Neural cell (in vitro differentiated cells): ENCODE results near the gene FCN1. TPM values are rescaled to one million over a fixed set of nuclear protein-coding genes. Genes with fewer than 3 reads are reported as not detected.

Experiments used
- H2AFZ ChIP-seq: fragments of 200-600, 300-800 bp; sonication (generic), shearing (Covaris generic); 2 replicates; pipeline ENCODE4 v1.6.0; 2014; ENCODE audit warnings: low read depth, mild to moderate bottlenecking, antibody characterized with exemption, low read length, moderate library complexity
- H3F3A ChIP-seq: fragments of 200-600 bp; shearing (Covaris generic); 2 replicates; pipeline ENCODE4 v1.6.1; 2016; ENCODE audit warnings: mild to moderate bottlenecking, moderate library complexity, mixed read lengths, antibody characterized with exemption, low read length; ENCODE audit not compliant: insufficient read depth, poor library complexity, severe bottlenecking
- H3K27ac ChIP-seq: fragments of 200-600, 300-800 bp; sonication (generic), shearing (Covaris generic); 2 replicates; pipeline ENCODE4 v1.5.1; 2014; ENCODE audit warnings: mild to moderate bottlenecking, low read length, moderate library complexity
- H3K27me3 ChIP-seq: fragments of 300-800, 200-600 bp; sonication (generic), shearing (Covaris generic); 2 replicates; pipeline ENCODE4 v1.6.0; 2014; ENCODE audit warnings: mild to moderate bottlenecking, low read depth, low read length, moderate library complexity; ENCODE audit not compliant: insufficient read depth
- H3K36me3 ChIP-seq: fragments of 300-800, 200-600 bp; sonication (generic), shearing (Covaris generic); 2 replicates; pipeline ENCODE4 v1.5.1; 2014; ENCODE audit warnings: mild to moderate bottlenecking, antibody characterized with exemption, low read length, moderate library complexity; ENCODE audit not compliant: insufficient read depth
- H3K4me2 ChIP-seq: fragments of 300-800, 200-600 bp; sonication (generic), shearing (Covaris generic); 2 replicates; pipeline ENCODE4 v1.6.0; 2014; ENCODE audit warnings: mild to moderate bottlenecking, low read length
- H3K4me3 ChIP-seq: fragments of 300-800, 200-600 bp; sonication (generic), shearing (Covaris generic); 2 replicates; pipeline ENCODE4 v1.5.1; 2014; ENCODE audit warnings: mild to moderate bottlenecking, low read length, moderate library complexity
- H3K79me2 ChIP-seq: fragments of 200-600 bp; shearing (Covaris generic); replicated peaks from 2 replicates; pipeline ENCODE4 v1.6.0; 2014; ENCODE audit warnings: mild to moderate bottlenecking, low read length, moderate library complexity; ENCODE audit not compliant: insufficient read depth
- H3K9ac ChIP-seq: fragments of 300-800, 200-600 bp; sonication (generic), shearing (Covaris generic); 2 replicates; pipeline ENCODE4 v1.6.1; 2016; ENCODE audit warnings: mild to moderate bottlenecking, low read length, mixed read lengths
- H3K9me2 ChIP-seq: fragments of 200-600 bp; shearing (Covaris generic); 2 replicates; pipeline ENCODE4 v1.6.1; 2016; ENCODE audit warnings: mild to moderate bottlenecking, low read length, mixed read lengths; ENCODE audit not compliant: insufficient read depth
- H3K9me3 ChIP-seq: fragments of 200-600, 300-800 bp; sonication (generic), shearing (Covaris generic); 2 replicates; pipeline ENCODE4 v1.6.1; 2016; ENCODE audit warnings: mild to moderate bottlenecking, mixed run types, low read length, moderate library complexity, mixed read lengths
- H4K20me1 ChIP-seq: fragments of 200-600 bp; shearing (Covaris generic); 2 replicates; pipeline ENCODE4 v1.6.1; 2016; ENCODE audit warnings: mild to moderate bottlenecking, mixed run types; ENCODE audit not compliant: insufficient read depth
- CTCF ChIP-seq: fragments of 450-650 bp; IDR thresholded peaks from 2 replicates; pipeline ENCODE4 v1.5.1; 2014; ENCODE audit warnings: antibody characterized with exemption, mild to moderate bottlenecking, moderate library complexity; ENCODE audit not compliant: poor library complexity, severe bottlenecking
- EP300 ChIP-seq: fragments of 450-650 bp; conservative IDR thresholded peaks from 2 replicates; pipeline ENCODE4 v1.6.1; 2014; ENCODE audit warnings: antibody characterized with exemption, mild to moderate bottlenecking, moderate library complexity; ENCODE audit not compliant: poor library complexity, severe bottlenecking
- MXI1 ChIP-seq: fragments of 450-650 bp; conservative IDR thresholded peaks from 2 replicates; pipeline ENCODE4 v1.6.1; 2014; ENCODE audit warnings: antibody characterized with exemption, mild to moderate bottlenecking; ENCODE audit not compliant: poor library complexity, severe bottlenecking
- POLR2AphosphoS5 ChIP-seq: IDR thresholded peaks from 2 replicates; pipeline ENCODE4 v1.6.1; 2012
- RAD21 ChIP-seq: fragments of 450-650 bp; conservative IDR thresholded peaks from 2 replicates; pipeline ENCODE4 v1.6.1; 2014; ENCODE audit warnings: antibody characterized with exemption, mild to moderate bottlenecking, moderate library complexity
- REST ChIP-seq: IDR thresholded peaks from 2 replicates; pipeline ENCODE4 v1.6.1; 2012; ENCODE audit warnings: borderline replicate concordance
- SMC3 ChIP-seq: fragments of 450-650 bp; conservative IDR thresholded peaks from 2 replicates; pipeline ENCODE4 v1.6.1; 2014; ENCODE audit warnings: antibody characterized with exemption, mild to moderate bottlenecking, moderate library complexity; ENCODE audit not compliant: poor library complexity
- TAF1 ChIP-seq: IDR thresholded peaks from 2 replicates; pipeline ENCODE4 v1.6.1; 2012; ENCODE audit warnings: low read depth
- polyA plus RNA-seq: library from polyadenylated mRNA; depleted of rRNA; stranded (reverse); fragments of >200 nt; gene quantifications from 2 replicates; pipeline ENCODE4 v1.2.3, GENCODE V29; 2014

The FCN1 gene
- polyA plus RNA-seq, 1 donor from 2014 or later: not detected

GRCh38 chr9:134925011-134925511, 7.3 kb upstream of the FCN1 start:
- H3K9ac ChIP-seq: no peak overlapping the region
- H3F3A ChIP-seq: no peaks in the 10 kb centered on the region
- no peak overlapping the region for H3K4me2 ChIP-seq
- no peaks in the 10 kb centered on the region for H3K27me3 ChIP-seq
- no peaks in the 10 kb centered on the region for H4K20me1 ChIP-seq
- H3K4me3 ChIP-seq: no peak overlapping the region
- H2AFZ ChIP-seq: no peak overlapping the region
- no peaks in the 10 kb centered on the region for H3K9me2 ChIP-seq
- TF ChIP-seq RAD21 (no peak), SMC3 (no peak), REST (no peak), POLR2AphosphoS5 (no peak), EP300 (no peak), MXI1 (no peak), TAF1 (no peak), CTCF (no peak)
- no peaks in the 10 kb centered on the region for H3K36me3 ChIP-seq
- H3K79me2 ChIP-seq: no peaks in the 10 kb centered on the region
- H3K27ac ChIP-seq: no peak overlapping the region
- no peaks in the 10 kb centered on the region for H3K9me3 ChIP-seq

GRCh38 chr9:134923466-134923865, 5.8 kb upstream of the FCN1 start:
- H3K36me3 ChIP-seq: no peaks in the 10 kb centered on the region
- no peak overlapping the region for H3K27ac ChIP-seq
- no peak overlapping the region for H3K9ac ChIP-seq
- H3K9me3 ChIP-seq: no peaks in the 10 kb centered on the region
- H3K9me2 ChIP-seq: no peaks in the 10 kb centered on the region
- no peak overlapping the region for H2AFZ ChIP-seq
- TF ChIP-seq REST: no peak
- no peak for TF ChIP-seq POLR2AphosphoS5
- no peak for TF ChIP-seq EP300
- no peak for TF ChIP-seq RAD21
- TF ChIP-seq CTCF: no peak
- no peak for TF ChIP-seq SMC3
- no peak overlapping the region for H3K4me3 ChIP-seq
- H4K20me1 ChIP-seq: no peaks in the 10 kb centered on the region
- H3K4me2 ChIP-seq: no peak overlapping the region
- no peaks in the 10 kb centered on the region for H3K79me2 ChIP-seq
- no peaks in the 10 kb centered on the region for H3F3A ChIP-seq
- no peaks in the 10 kb centered on the region for H3K27me3 ChIP-seq
